Prostate gland (tissue), 2 donors: Measurements from ENCODE around the gene RARG. TPM values are rescaled to one million over a fixed set of nuclear protein-coding genes. Genes with fewer than 3 reads are reported as not detected.

ENCODE experiments used
- DNase-seq: peaks from one replicate; pipeline ENCODE4 v3.0.0-alpha.2; 2019; ENCODE audit warnings: low spot score
- H3K27ac ChIP-seq, 2 donors: fragments of 200-600 bp; sonication (generic); 2 replicates each; pipeline ENCODE4 v1.5.1; 2017 to 2019
- H3K27me3 ChIP-seq: fragments of 200-600 bp; sonication (generic); replicated peaks from 2 replicates; pipeline ENCODE4 v1.5.1; 2019; ENCODE audit not compliant: insufficient read depth
- H3K36me3 ChIP-seq, 2 donors: fragments of 200-600 bp; sonication (generic); 1 replicate in 1 of 2; 2 replicates in 1 of 2; pipeline versions ENCODE4 v1.5.1 to v1.8.1; 2017 to 2019
- H3K4me1 ChIP-seq: fragments of 200-600 bp; sonication (generic); replicated peaks from 2 replicates; pipeline ENCODE4 v1.5.1; 2019
- H3K4me3 ChIP-seq, 2 donors: fragments of 200-600 bp; sonication (generic); 2 replicates each; pipeline ENCODE4 v1.5.1; 2017 to 2019
- H3K9me3 ChIP-seq: fragments of 200-600 bp; sonication (generic); 2 replicates; pipeline ENCODE4 v1.5.1; 2017
- POLR2A ChIP-seq: fragments of 450-650 bp; IDR thresholded peaks from one replicate; pipeline ENCODE4 v1.6.1; 2016; ENCODE audit warnings: antibody characterized with exemption, mild to moderate bottlenecking
- POLR2AphosphoS5 ChIP-seq: sonication (generic); formaldehyde crosslinking; IDR thresholded peaks from one replicate; pipeline ENCODE4 v1.6.1; 2017; ENCODE audit warnings: antibody characterized with exemption
- WGBS: methylation state at CpG from one replicate; pipeline ENCODE4 v1.1.5; 2018; 5-methylcytosine and 5-hydroxymethylcytosine counted together
- intact Hi-C: fragments of 100-400 bp; cut with DNase I; formaldehyde crosslinking; loops from one replicate; pipeline ENCODE4 v1.14.2; 2022
- total RNA-seq, 2 donors: library from RNA; depleted of rRNA; stranded (reverse); fragments of >200 nt; gene quantifications; one replicate each; pipeline ENCODE4 v1.1.0, GENCODE V29; 2016
- TF ChIP-seq, protein P1 (sequence below), 4 experiments: fragments of 200-600 bp in 2 of 4; fragments of 450-650 bp in 2 of 4; sonication (generic) in 2 of 4; IDR thresholded peaks; 1 replicate in 3 of 4; 2 replicates in 1 of 4; pipeline ENCODE4 v1.5.1; 2016 to 2019; ENCODE audit warnings: antibody characterized with exemption in 4 of 4, mild to moderate bottlenecking in 2 of 4, moderate library complexity in 2 of 4

RARG gene
- total RNA-seq, 2 donors from 2014 or later = 28.9 to 30.4 TPM

DNA sequence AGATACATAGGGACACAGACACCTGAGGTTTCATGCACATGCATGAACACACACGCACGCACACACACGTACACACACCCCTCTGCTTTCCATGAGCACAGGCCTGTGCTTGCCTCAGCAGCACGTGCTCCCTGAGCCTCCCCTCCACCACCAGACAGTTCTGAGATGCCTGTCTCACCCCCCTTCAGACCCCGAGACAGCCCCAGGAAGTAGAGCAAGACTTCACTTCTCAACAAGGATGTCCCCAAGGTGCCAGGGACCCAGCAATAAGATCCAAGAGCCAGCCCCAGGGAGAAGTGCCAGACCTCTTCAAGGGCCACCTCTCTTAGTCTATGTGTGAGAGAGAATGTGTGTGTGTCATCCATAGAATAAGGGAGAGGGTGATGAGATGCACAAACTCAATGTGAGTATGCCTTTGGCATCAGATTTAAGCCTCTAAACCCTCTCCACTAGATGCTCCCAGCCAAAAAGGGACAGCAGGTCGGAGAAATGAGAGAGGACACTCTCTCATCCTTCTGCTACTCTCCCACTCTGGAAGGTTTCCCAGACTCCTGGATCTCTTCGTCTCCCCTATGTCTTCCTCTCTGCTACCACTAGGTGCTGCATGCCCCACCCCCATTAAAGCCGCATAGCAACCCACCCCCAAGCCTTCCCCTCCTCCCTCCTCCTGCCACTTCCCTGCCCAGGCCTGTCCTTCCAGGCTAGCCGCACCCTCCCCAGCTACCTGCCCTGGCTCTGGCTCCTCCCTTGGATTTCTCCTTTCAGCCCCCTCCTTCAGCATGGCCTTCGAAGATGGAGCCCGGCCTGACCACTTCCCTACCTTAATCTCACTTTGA is 7.7 kb downstream of the RARG start:
- Histone ChIP-seq H3K27me3 (no peaks in the 10 kb centered on the region), H3K27ac (peak overlapping the region; percentile 97 to 99), H3K4me3 (no peak overlapping the region), H3K9me3 (no peaks in the 10 kb centered on the region), H3K4me1 (peaks cover 26% of the 10 kb centered on the region), H3K36me3 (no peaks in the 10 kb centered on the region)
- peak; percentile 71 for DNase-seq
- 22% methylated on average over 11 of the region's 11 CpGs for WGBS
- no peak for TF ChIP-seq POLR2A
- peak; percentile 26 for TF ChIP-seq POLR2AphosphoS5
- TF ChIP-seq, protein P1, sequence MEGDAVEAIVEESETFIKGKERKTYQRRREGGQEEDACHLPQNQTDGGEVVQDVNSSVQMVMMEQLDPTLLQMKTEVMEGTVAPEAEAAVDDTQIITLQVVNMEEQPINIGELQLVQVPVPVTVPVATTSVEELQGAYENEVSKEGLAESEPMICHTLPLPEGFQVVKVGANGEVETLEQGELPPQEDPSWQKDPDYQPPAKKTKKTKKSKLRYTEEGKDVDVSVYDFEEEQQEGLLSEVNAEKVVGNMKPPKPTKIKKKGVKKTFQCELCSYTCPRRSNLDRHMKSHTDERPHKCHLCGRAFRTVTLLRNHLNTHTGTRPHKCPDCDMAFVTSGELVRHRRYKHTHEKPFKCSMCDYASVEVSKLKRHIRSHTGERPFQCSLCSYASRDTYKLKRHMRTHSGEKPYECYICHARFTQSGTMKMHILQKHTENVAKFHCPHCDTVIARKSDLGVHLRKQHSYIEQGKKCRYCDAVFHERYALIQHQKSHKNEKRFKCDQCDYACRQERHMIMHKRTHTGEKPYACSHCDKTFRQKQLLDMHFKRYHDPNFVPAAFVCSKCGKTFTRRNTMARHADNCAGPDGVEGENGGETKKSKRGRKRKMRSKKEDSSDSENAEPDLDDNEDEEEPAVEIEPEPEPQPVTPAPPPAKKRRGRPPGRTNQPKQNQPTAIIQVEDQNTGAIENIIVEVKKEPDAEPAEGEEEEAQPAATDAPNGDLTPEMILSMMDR (IDR thresholded peaks at IDR 0.05) = peak in 2 of 4 experiments; percentile 26 to 52
- intact Hi-C loops = no loop called here

DNA sequence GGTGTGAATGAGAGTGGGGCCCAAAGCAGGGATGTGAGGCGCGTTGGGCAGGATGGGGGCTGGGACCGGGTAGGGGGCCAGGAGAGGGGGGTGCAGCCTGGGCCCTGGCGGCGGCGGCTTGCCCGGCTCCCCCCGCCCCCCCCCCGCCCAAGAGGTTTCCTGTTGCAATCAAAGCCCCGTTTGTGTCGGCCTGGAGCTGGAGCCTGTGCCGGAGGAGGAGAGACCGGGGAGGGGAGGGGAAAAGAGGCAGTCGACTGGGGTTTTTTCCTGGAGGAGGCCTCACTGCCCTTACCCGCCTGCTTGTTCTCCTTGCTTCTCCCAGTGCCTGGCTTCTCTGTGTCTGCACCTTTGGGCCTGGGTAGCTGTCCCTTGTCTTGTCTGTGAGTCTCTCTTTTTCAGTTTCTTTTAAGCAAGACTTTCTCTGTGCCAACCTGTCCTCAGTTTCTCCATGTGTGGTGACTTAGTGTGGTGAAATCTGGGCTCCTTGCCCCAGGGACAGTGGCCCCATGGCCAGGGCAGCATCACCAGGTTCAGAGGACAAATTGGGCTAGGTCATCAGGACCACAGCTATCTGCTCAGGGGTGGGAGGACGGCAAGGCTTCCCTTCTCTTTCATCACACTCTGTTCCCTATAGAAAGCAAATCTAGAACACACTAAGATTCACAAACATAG is 8.5 kb downstream of the RARG start:
- Histone ChIP-seq H3K36me3 (no peaks in the 10 kb centered on the region), H3K4me3 (no peak overlapping the region), H3K27ac (peak overlapping the region; percentile 97 to 99), H3K9me3 (no peaks in the 10 kb centered on the region), H3K27me3 (no peaks in the 10 kb centered on the region), H3K4me1 (peaks cover 26% of the 10 kb centered on the region)
- 6% methylated on average over 16 of the region's 16 CpGs for WGBS
- intact Hi-C loops = no loop called here
- DNase-seq = no peak
- TF ChIP-seq POLR2AphosphoS5 (no peak), POLR2A (no peak)
- TF ChIP-seq, protein P1 (IDR thresholded peaks at IDR 0.05) = no peak

DNA sequence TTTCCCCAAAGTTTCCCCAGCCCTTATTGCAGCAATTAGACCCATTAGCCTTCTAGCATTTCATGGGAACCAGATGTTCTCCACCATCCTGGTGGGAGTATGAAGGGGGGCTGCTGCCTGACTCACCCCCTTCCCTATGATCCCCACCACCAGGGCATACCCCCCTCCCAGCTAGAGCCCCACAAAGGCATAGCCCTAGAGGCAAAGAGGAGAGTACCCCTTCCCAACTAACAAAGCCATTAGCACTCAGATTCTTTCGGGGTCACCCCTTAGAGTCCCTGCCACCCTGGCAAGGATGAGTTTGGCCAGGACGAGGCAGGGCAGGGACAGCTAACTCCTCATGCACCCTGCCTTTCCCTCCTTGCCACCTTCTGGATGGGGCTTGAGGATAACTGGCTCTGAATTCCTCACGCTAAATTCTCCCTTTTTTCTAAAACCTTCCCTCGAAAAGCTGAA is 9.2 kb downstream of the RARG start:
- H3K4me3 ChIP-seq = no peak overlapping the region
- intact Hi-C loops = no loop called here
- TF ChIP-seq POLR2A (no peak), POLR2AphosphoS5 (no peak)
- TF ChIP-seq, protein P1 (IDR thresholded peaks at IDR 0.05) = no peak
- WGBS = 40% methylated on average over 4 of the region's 4 CpGs
- no peaks in the 10 kb centered on the region for H3K27me3 ChIP-seq
- peak overlapping the region; percentile 97 to 99 for H3K27ac ChIP-seq
- H3K4me1 ChIP-seq = peaks cover 31% of the 10 kb centered on the region
- no peak for DNase-seq
- H3K36me3 ChIP-seq = no peaks in the 10 kb centered on the region
- H3K9me3 ChIP-seq = no peaks in the 10 kb centered on the region

DNA sequence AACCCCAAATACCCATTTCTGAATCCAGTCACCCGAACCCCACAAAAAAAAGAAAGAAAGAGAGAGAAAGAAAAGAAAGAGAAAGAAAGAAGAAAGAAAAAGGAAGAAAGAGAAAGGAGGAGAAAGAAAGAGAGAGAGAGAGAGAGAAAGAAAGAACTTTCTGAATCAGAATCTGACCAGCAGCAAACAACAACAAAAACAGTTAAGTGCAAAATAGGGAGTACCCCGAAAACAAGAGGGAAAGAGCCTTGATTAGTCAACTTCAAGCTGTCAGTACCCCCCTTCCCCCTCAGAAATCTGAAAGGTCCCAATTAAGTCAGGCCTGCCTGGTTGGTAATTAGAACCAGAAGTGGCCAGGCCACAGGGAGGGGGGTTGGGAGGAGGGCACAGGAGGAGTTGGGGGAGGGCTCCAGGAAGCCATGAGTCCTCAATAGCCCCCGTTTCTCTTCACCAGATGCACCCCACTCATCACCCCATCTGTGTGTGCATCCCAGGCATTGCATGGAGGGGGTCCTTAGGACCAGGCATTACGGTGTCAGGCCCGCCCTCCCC is 9.8 kb downstream of the RARG start:
- intact Hi-C loops = no loop called here
- Histone ChIP-seq H3K36me3 (no peaks in the 10 kb centered on the region), H3K27ac (peak overlapping the region; percentile 97 to 99), H3K4me3 (peak overlapping the region; percentile 48 to 70), H3K27me3 (no peaks in the 10 kb centered on the region), H3K9me3 (no peaks in the 10 kb centered on the region), H3K4me1 (peaks cover 34% of the 10 kb centered on the region)
- no peak for DNase-seq
- TF ChIP-seq, protein P1 (IDR thresholded peaks at IDR 0.05) = no peak
- no peak for TF ChIP-seq POLR2AphosphoS5
- TF ChIP-seq POLR2A = no peak
- whole genome bisulfite sequencing = 30% methylated on average over 5 of the region's 5 CpGs
